ENCODE measurements around the gene ITIH3. TPM values are rescaled to one million over a fixed set of nuclear protein-coding genes. Genes with fewer than 3 reads are reported as not detected.

The ITIH3 gene
- total RNA-seq, 1 experiment from 2014 or later, result not detected

- Histone ChIP-seq H3K36me3 (ENCODE audit: insufficient read depth, low read length, poor library complexity, severe bottlenecking) (no peaks in the 10 kb centered on the region), H3K27me3 (replicated peaks; ENCODE audit: insufficient read depth, low read depth, low read length, poor library complexity) (no peaks in the 10 kb centered on the region), H3K4me3 (ENCODE audit: low read depth, low read length, poor library complexity, severe bottlenecking) (no peak overlapping the region), H3K9me3 (ENCODE audit: low read depth, low read length, poor library complexity, severe bottlenecking) (no peaks in the 10 kb centered on the region), H3K27ac (ENCODE audit: low read depth, low read length, poor library complexity, severe bottlenecking) (no peak overlapping the region), H3K4me1 (ENCODE audit: insufficient read depth, low read length, poor library complexity, severe bottlenecking) (no peaks in the 10 kb centered on the region)
- no peak for DNase-seq (ENCODE audit: low spot score)
- intact Hi-C loops (cut with micrococcal nuclease; ENCODE audit: unreplicated experiment), result no loop called here
- TF ChIP-seq CTCF (conservative IDR thresholded peaks at IDR 0.05; ENCODE audit: low read depth, low read length) (no peak), EZH2 (IDR thresholded peaks at IDR 0.05; ENCODE audit: borderline replicate concordance, low read depth, low read length, poor library complexity, severe bottlenecking) (no peak)
- POLR2A ChIA-PET (ENCODE audit: low non-redundant PET), result no interaction called here
- CTCF ChIA-PET, result no interaction called here
- no TSS peak for BruUV-seq (replicated peaks)
These were observed 52.6 kb downstream of the ITIH3 start for GRCh38 chr3:52847241-52847640.

- intact Hi-C loops (cut with micrococcal nuclease; ENCODE audit: unreplicated experiment), result no loop called here
These were observed 53.1 kb downstream of the ITIH3 start for GRCh38 chr3:52847726-52848125.

GRCh38 chr3:52848617-52849016 is 54.0 kb downstream of the ITIH3 start:
- Histone ChIP-seq H3K4me1 (ENCODE audit: insufficient read depth, low read length, poor library complexity, severe bottlenecking) (no peaks in the 10 kb centered on the region), H3K27me3 (replicated peaks; ENCODE audit: insufficient read depth, low read depth, low read length, poor library complexity) (no peaks in the 10 kb centered on the region), H3K36me3 (ENCODE audit: insufficient read depth, low read length, poor library complexity, severe bottlenecking) (no peaks in the 10 kb centered on the region), H3K27ac (ENCODE audit: low read depth, low read length, poor library complexity, severe bottlenecking) (no peak overlapping the region), H3K9me3 (ENCODE audit: low read depth, low read length, poor library complexity, severe bottlenecking) (no peaks in the 10 kb centered on the region), H3K4me3 (ENCODE audit: low read depth, low read length, poor library complexity, severe bottlenecking) (no peak overlapping the region)
- ChIA-PET CTCF (no interaction called here), POLR2A (ENCODE audit: low non-redundant PET) (no interaction called here)
- TF ChIP-seq CTCF (conservative IDR thresholded peaks at IDR 0.05; ENCODE audit: low read depth, low read length) (no peak), EZH2 (IDR thresholded peaks at IDR 0.05; ENCODE audit: borderline replicate concordance, low read depth, low read length, poor library complexity, severe bottlenecking) (no peak)
- DNase-seq (ENCODE audit: low spot score), result no peak
- intact Hi-C loops (cut with micrococcal nuclease; ENCODE audit: unreplicated experiment), result no loop called here
- no TSS peak for BruUV-seq (replicated peaks)

More at GRCh38 chr3:52847726-52848125, 53.1 kb downstream of the ITIH3 start:
- ChIA-PET CTCF (no interaction called here), POLR2A (ENCODE audit: low non-redundant PET) (no interaction called here)
- TF ChIP-seq CTCF (conservative IDR thresholded peaks at IDR 0.05; ENCODE audit: low read depth, low read length), result no peak
- TF ChIP-seq EZH2 (IDR thresholded peaks at IDR 0.05; ENCODE audit: borderline replicate concordance, low read depth, low read length, poor library complexity, severe bottlenecking), result no peak
- no peak for DNase-seq (ENCODE audit: low spot score)
- Histone ChIP-seq H3K27ac (ENCODE audit: low read depth, low read length, poor library complexity, severe bottlenecking) (no peak overlapping the region), H3K36me3 (ENCODE audit: insufficient read depth, low read length, poor library complexity, severe bottlenecking) (no peaks in the 10 kb centered on the region), H3K4me3 (ENCODE audit: low read depth, low read length, poor library complexity, severe bottlenecking) (no peak overlapping the region), H3K27me3 (replicated peaks; ENCODE audit: insufficient read depth, low read depth, low read length, poor library complexity) (no peaks in the 10 kb centered on the region), H3K4me1 (ENCODE audit: insufficient read depth, low read length, poor library complexity, severe bottlenecking) (no peaks in the 10 kb centered on the region), H3K9me3 (ENCODE audit: low read depth, low read length, poor library complexity, severe bottlenecking) (no peaks in the 10 kb centered on the region)
- BruUV-seq (replicated peaks), result no TSS peak

All from A673 (cell line).